K562 (cell line): ENCODE results near the gene LRRC70. TPM values are rescaled to one million over a fixed set of nuclear protein-coding genes. Genes with fewer than 3 reads are reported as not detected.

Experiments used
- ATAC-seq: fragments of 200-7000 bp; cut with Tn5 transposase; 3 replicates; pipeline ENCODE4 v1.9.1; 2020; ENCODE audit warnings: moderate library complexity
- BruUV-seq: library from RNA; stranded (reverse); fragments of 400-500 nt; replicated peaks from 2 replicates; lab custom pipeline; 2021; lab: Mats Ljungman, UMichigan
- CTCF ChIA-PET: fragments of 300-600 bp; formaldehyde crosslinking; extraction: SDS; loops from one replicate; lab custom pipeline; 2021; ENCODE audit warnings: low intra/inter-chr PET ratio; lab: Yijun Ruan, JAX
- POLR2A ChIA-PET: fragments of 300-600, 350-650 bp; sonication (Branson Sonifier 250); formaldehyde crosslinking; extraction: SDS; loops from one replicate; lab custom pipeline; 2021; ENCODE audit warnings: antibody characterized with exemption, inconsistent platforms; lab: Yijun Ruan, JAX
- DNase-seq, 4 experiments: peaks; one replicate each; pipeline versions ENCODE4 v3.0.0 to v3.0.0-alpha.2; 2011 to 2018; ENCODE audit warnings: low spot score in 3 of 4, mixed read lengths in 3 of 4; ENCODE audit errors: extremely low read depth in 1 of 4
- FAIRE-seq: peaks from 2 replicates; lab custom pipeline; 2011; peaks lifted over from hg19 to GRCh38; lab: Jason Lieb, UNC
- H2AFZ ChIP-seq: 2 replicates; pipeline ENCODE4 v1.6.0; 2011; ENCODE audit warnings: low read depth, low read length, control low read depth, inconsistent platforms
- H3K27ac ChIP-seq: fragments of 200-600 bp; 3 replicates; pipeline ENCODE4 v1.8.0; 2011; ENCODE audit warnings: low read depth, mild to moderate bottlenecking, control low read depth, inconsistent platforms, low read length, moderate library complexity, mixed read lengths; ENCODE audit errors: extremely low read depth
- H3K27me3 ChIP-seq, 2 experiments: fragments of 300-600 bp in 1 of 2; 2 replicates in 1 of 2; 3 replicates in 1 of 2; pipeline versions ENCODE4 v1.6.0 to v1.8.0; 2011; ENCODE audit warnings: inconsistent platforms in 2 of 2, low read length in 2 of 2, mild to moderate bottlenecking in 1 of 2, mixed read lengths in 1 of 2, moderate library complexity in 1 of 2; ENCODE audit not compliant: control insufficient read depth in 2 of 2, insufficient read depth in 2 of 2
- H3K36me3 ChIP-seq: fragments of 300-600 bp; 3 replicates; pipeline ENCODE4 v1.8.0; 2011; ENCODE audit warnings: mild to moderate bottlenecking, low read length, inconsistent platforms; ENCODE audit not compliant: control insufficient read depth, insufficient read depth
- H3K4me1 ChIP-seq, 2 experiments: fragments of 200-600 bp in 1 of 2; replicated peaks in 1 of 2; 2 replicates in 1 of 2; 3 replicates in 1 of 2; pipeline versions ENCODE4 v1.5.1 to v1.8.0; 2011; ENCODE audit warnings: inconsistent platforms in 2 of 2, low read length in 2 of 2, mild to moderate bottlenecking in 1 of 2, mixed read lengths in 1 of 2, moderate library complexity in 1 of 2; ENCODE audit not compliant: control insufficient read depth in 2 of 2, insufficient read depth in 2 of 2
- H3K4me2 ChIP-seq: 2 replicates; pipeline ENCODE4 v1.6.1; 2011; ENCODE audit warnings: low read length, control low read depth, inconsistent platforms, mixed read lengths; ENCODE audit not compliant: insufficient read depth
- H3K4me3 ChIP-seq: fragments of 200-600 bp; sonication (generic), shearing (Covaris generic); 2 replicates; pipeline ENCODE4 v1.5.1; 2016; ENCODE audit warnings: control low read depth, inconsistent platforms
- H3K79me2 ChIP-seq: fragments of 200-600 bp; 3 replicates; pipeline ENCODE4 v1.8.0; 2011; ENCODE audit warnings: low read length, inconsistent platforms; ENCODE audit not compliant: control insufficient read depth, insufficient read depth
- H3K9ac ChIP-seq, 2 experiments: 2 replicates each; pipeline versions ENCODE4 v1.6.0 to v1.6.1; 2011; ENCODE audit warnings: low read depth in 2 of 2, low read length in 2 of 2, control low read depth in 1 of 2, inconsistent platforms in 1 of 2, mild to moderate bottlenecking in 1 of 2, mixed read lengths in 1 of 2; ENCODE audit not compliant: insufficient read depth in 1 of 2
- H3K9me1 ChIP-seq: one replicate; pipeline ENCODE4 v1.6.0; 2011; ENCODE audit warnings: inconsistent platforms, mild to moderate bottlenecking, low read length, moderate library complexity; ENCODE audit not compliant: control insufficient read depth, insufficient read depth
- H3K9me3 ChIP-seq: replicated peaks from 2 replicates; pipeline ENCODE4 v1.5.1; 2011; ENCODE audit warnings: low read depth, low read length, inconsistent platforms; ENCODE audit not compliant: control insufficient read depth, insufficient read depth
- H4K20me1 ChIP-seq: replicated peaks from 2 replicates; pipeline ENCODE4 v1.6.1; 2011; ENCODE audit warnings: low read length, inconsistent platforms, mixed read lengths; ENCODE audit not compliant: control insufficient read depth, insufficient read depth
- FOXA1 ChIP-seq: fragments of 450-650 bp; IDR thresholded peaks from 2 replicates; pipeline ENCODE4 v1.6.1; 2016; ENCODE audit warnings: mild to moderate bottlenecking, borderline replicate concordance
- FOXP4 ChIP-seq: sonication (generic); formaldehyde crosslinking; IDR thresholded peaks from 2 replicates; pipeline ENCODE4 v1.8.0; 2022; ENCODE audit warnings: mild to moderate bottlenecking, missing genetic modification reagents, borderline replicate concordance
- GTF2F1 ChIP-seq: IDR thresholded peaks from 2 replicates; pipeline ENCODE4 v1.6.1; 2011; ENCODE audit warnings: low read depth, low read length, improper control_type of control experiment
- HMGN3 ChIP-seq: IDR thresholded peaks from 2 replicates; pipeline ENCODE4 v1.6.1; 2011; ENCODE audit warnings: borderline replicate concordance, low read depth, mild to moderate bottlenecking, mixed read lengths, low read length; ENCODE audit not compliant: insufficient read length; ENCODE audit errors: extremely low read depth
- MCM2 ChIP-seq: fragments of 450-650 bp; IDR thresholded peaks from 2 replicates; pipeline ENCODE4 v1.6.1; 2017; ENCODE audit warnings: low read depth, mild to moderate bottlenecking
- MTA2 ChIP-seq: fragments of 450-650 bp; IDR thresholded peaks from 2 replicates; pipeline ENCODE4 v1.6.1; 2016; ENCODE audit warnings: low read depth
- PATZ1 ChIP-seq: fragments of 250-450 bp; sonication (Bioruptor Pico); IDR thresholded peaks from 2 replicates; pipeline ENCODE4 v1.5.0; 2020; ENCODE audit warnings: mild to moderate bottlenecking, borderline replicate concordance
- POLR2H ChIP-seq: IDR thresholded peaks from 2 replicates; pipeline ENCODE4 v1.6.1; 2016; ENCODE audit warnings: missing genetic modification characterization, low read depth, mild to moderate bottlenecking, control low read depth, missing compliant biosample characterization, moderate library complexity
- SRSF7 ChIP-seq: fragments of 200-400 bp; formaldehyde crosslinking; optimal IDR thresholded peaks from 2 replicates; pipeline ENCODE3; 2017; ENCODE audit warnings: mild to moderate bottlenecking, low read depth, low read length
- ZBTB34 ChIP-seq: fragments of 250-450 bp; sonication (Bioruptor Pico); IDR thresholded peaks from 2 replicates; pipeline ENCODE4 v1.8.0; 2021; ENCODE audit warnings: mild to moderate bottlenecking, moderate library complexity
- ZKSCAN1 ChIP-seq: fragments of 150-350 bp; IDR thresholded peaks from 2 replicates; pipeline ENCODE4 v1.6.1; 2016; ENCODE audit warnings: low read depth, low read length
- ZNF444 ChIP-seq: fragments of 250-450 bp; sonication (Bioruptor Pico); IDR thresholded peaks from 2 replicates; pipeline ENCODE4 v1.4.0; 2020; ENCODE audit warnings: mild to moderate bottlenecking, moderate library complexity
- ZNF512 ChIP-seq: IDR thresholded peaks from 2 replicates; pipeline ENCODE4 v1.6.1; 2016; ENCODE audit warnings: missing genetic modification characterization, missing compliant biosample characterization
- ZZZ3 ChIP-seq: fragments of 450-650 bp; IDR thresholded peaks from 2 replicates; pipeline ENCODE4 v1.6.1; 2016; ENCODE audit warnings: antibody characterized with exemption, mild to moderate bottlenecking, moderate library complexity
- WGBS: fragments of 100-300 bp; shearing (Covaris generic); methylation state at CpG from one replicate; pipeline ENCODE4 v1.1.6; 2016; ENCODE audit warnings: low coverage, mixed read lengths; ENCODE audit not compliant: insufficient coverage; ENCODE audit errors: missing lambda C conversion rate; 5-methylcytosine and 5-hydroxymethylcytosine counted together
- in situ Hi-C: fragments of 300-500 bp; cut with MboI; formaldehyde crosslinking; loops from 4 replicates; pipeline ENCODE4 v1.15.0; 2018; ENCODE audit warnings: inconsistent platforms, mixed read lengths
- intact Hi-C: fragments of 100-400 bp; cut with micrococcal nuclease; formaldehyde crosslinking; loops from 2 replicates; pipeline ENCODE4 v1.14.2; 2022
- polyA plus RNA-seq, 8 experiments: library from polyadenylated mRNA; depleted of rRNA in 4 of 8; stranded (reverse) in 5 of 8; unstranded in 3 of 8; fragments of >200 nt; fragmentation: Nextera tagmentation in 2 of 8; fragmentation: Illumina TruSeq in 1 of 8; extraction: Ambion mirVana in 2 of 8; extraction: Trizol in 1 of 8; gene quantifications; 2 replicates each; pipeline versions ENCODE4 v1.2.1 to v1.2.3, GENCODE V29; 2011 to 2014; ENCODE audit warnings: inconsistent platforms in 1 of 8, missing spikeins in 1 of 8
- total RNA-seq, 7 experiments: library from RNA; depleted of rRNA in 6 of 7; stranded (reverse); fragments of >200 nt in 6 of 7; fragmentation: Illumina TruSeq in 2 of 7; extraction: Trizol in 2 of 7; gene quantifications; 2 replicates each; pipeline versions ENCODE4 v1.2.1 to v1.2.3, GENCODE V29; 2011 to 2021; ENCODE audit warnings: low replicate concordance in 1 of 7
- TF ChIP-seq, protein P1 (sequence below): fragments of 450-650 bp; IDR thresholded peaks from one replicate; pipeline ENCODE4 v1.6.1; 2018; ENCODE audit warnings: mild to moderate bottlenecking, moderate library complexity; ENCODE audit not compliant: partially characterized antibody

Gene LRRC70
- total and polyA plus RNA-seq, 9 of the 15 experiments (the other 6 are each of a cell fraction or from before 2014, with no cell fraction given): 0.21 to 2.1 (median 0.73) TPM

DNA sequence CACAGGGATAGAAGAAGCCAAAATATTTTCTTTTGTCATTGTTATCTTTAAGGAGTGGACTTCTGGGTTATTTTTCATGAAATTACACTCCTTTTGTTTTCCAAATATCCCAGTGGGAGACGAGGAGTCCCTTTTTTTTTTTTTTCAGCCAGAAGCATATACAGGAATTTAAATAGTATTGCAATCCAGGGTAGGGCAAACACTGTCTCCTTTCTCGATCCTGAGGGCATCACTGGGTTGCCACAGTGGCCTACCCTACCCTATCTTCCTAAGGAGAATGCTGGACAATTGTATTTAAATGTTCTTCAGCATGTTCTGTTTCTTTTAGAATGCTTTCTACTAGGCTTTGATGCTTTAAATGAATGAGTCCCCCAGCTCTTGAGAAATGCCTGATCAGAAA, 47.9 kb downstream of the LRRC70 start:
- H3K9me3 ChIP-seq: no peaks in the 10 kb centered on the region
- H3K79me2 ChIP-seq: peaks cover 6% of the 10 kb centered on the region; the same call in 2 of the 3 replicates
- POLR2A ChIA-PET: no interaction called here
- H2AFZ ChIP-seq: no peak overlapping the region
- no peaks in the 10 kb centered on the region for H3K9me1 ChIP-seq
- in situ Hi-C loops (no loop called here), intact Hi-C loops (no loop called here)
- H4K20me1 ChIP-seq: no peaks in the 10 kb centered on the region
- H3K27me3 ChIP-seq: no peaks in the 10 kb centered on the region
- DNase-seq (no peak), FAIRE-seq (no peak), ATAC-seq (no peak)
- no peak overlapping the region for H3K27ac ChIP-seq
- peaks cover 46% of the 10 kb centered on the region for H3K36me3 ChIP-seq
- BruUV-seq: no TSS peak
- H3K4me3 ChIP-seq: no peak overlapping the region
- 100% methylated on average over 2 of the region's 2 CpGs for WGBS
- H3K4me2 ChIP-seq: no peak overlapping the region
- CTCF ChIA-PET: no interaction called here
- no peak overlapping the region for H3K9ac ChIP-seq
- no peaks in the 10 kb centered on the region for H3K4me1 ChIP-seq
- no peak for TF ChIP-seq ZZZ3
- TF ChIP-seq MTA2: no peak
- TF ChIP-seq MCM2: no peak
- TF ChIP-seq FOXP4 (CRISPR knock-in tag): no peak
- TF ChIP-seq, protein P1, sequence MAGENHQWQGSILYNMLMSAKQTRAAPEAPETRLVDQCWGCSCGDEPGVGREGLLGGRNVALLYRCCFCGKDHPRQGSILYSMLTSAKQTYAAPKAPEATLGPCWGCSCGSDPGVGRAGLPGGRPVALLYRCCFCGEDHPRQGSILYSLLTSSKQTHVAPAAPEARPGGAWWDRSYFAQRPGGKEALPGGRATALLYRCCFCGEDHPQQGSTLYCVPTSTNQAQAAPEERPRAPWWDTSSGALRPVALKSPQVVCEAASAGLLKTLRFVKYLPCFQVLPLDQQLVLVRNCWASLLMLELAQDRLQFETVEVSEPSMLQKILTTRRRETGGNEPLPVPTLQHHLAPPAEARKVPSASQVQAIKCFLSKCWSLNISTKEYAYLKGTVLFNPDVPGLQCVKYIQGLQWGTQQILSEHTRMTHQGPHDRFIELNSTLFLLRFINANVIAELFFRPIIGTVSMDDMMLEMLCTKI: no peak
- no peak for TF ChIP-seq HMGN3
- TF ChIP-seq GTF2F1: no peak
- TF ChIP-seq ZNF512 (tag): no peak
- TF ChIP-seq ZKSCAN1: no peak
- TF ChIP-seq POLR2H (tag): no peak
- no peak for TF ChIP-seq ZNF444
- no peak for TF ChIP-seq SRSF7
- no peak for TF ChIP-seq PATZ1
- no peak for TF ChIP-seq ZBTB34 (CRISPR knock-in tag)
- TF ChIP-seq FOXA1: no peak
